ENCODE data around the gene AGTRAP.

The AGTRAP gene

DNA sequence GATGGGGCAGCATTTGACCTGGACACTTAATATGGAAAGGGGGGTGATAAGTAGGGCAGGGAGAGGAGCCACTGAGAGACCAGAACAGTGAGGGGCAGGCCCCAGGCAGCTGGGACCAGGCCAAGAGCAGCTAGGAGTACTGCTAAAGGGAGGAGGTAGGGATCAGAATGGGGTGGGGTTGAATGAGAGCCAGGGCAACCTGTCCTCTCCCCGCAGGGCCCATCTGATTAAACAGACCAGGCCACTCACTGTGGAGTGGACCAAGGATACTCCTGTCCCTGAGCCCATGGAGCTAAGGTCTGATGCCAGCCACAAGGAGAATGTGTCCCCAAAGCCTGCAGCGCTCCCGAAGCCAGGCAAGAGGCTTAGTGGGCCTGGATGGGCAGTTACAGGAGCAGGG, 28.2 kb downstream of the AGTRAP start:
- no peak for DNase-seq (ENCODE audit: low read depth)

DNA sequence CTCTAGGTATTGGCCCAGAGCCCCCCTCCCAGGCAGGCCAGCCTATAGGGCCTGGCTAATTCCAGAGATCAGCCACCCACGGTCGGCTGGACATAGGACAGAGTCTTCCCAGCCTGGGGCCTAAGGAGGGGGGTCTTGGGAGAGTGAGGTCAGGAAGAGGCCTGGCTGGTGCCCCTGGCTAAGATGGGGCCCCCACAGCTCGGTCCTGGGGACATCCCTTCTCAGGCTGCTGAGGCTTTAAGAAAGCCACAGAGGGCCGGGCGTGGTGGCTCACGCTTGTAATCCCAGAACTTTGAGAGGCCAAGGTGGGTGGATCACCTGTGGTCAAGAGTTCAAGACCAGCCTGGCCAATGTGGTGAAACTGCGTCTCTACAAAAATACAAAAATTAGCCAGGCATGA, 28.6 kb downstream of the AGTRAP start:
- no peak for DNase-seq (ENCODE audit: low read depth)

DNA sequence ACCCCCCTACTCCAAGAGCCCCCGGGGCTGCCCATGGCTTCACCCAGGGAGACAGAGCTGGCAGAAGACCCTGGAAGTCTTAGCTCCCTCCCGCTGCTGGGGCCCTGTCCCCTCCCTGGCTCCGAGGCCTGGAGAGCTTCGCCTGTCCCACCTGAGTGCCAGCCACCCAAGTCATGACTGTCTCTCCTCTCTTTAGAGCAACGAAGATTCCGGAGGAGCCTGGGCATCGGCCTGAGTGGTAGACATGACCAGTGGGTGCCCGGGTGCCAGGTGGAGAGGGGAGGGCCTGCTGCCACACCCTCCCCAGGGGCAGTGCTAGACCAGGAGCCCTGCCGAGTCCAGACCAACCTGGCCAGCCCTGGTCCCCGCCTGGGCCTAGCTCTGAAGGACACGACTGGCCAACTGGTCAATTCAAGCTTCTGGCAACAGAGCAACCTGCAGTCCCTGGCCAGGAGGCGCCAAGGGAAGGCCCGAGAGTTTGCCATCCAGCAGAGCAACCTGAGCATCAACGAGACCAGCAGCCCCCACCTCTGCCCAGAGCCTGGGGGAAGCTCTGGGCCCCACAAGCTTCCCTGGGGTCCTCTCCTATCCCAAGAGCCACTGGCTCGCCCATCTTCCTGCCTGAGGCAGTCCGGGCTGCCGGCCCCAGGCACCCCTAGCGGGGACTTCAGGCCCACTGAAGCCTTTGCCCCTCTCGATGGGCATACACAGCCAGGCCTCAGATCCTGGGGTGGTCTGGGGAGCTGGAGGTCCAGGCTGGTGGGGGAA, 29.9 kb downstream of the AGTRAP start:
- DNase-seq (ENCODE audit: low read depth): no peak

- no peak for DNase-seq (ENCODE audit: low read depth)
Observed at GRCh38 chr1:11766429-11766776, 30.5 kb downstream of the AGTRAP start.

GRCh38 chr1:11767922-11768704, 32.2 kb downstream of the AGTRAP start:
- no peak for DNase-seq (ENCODE audit: low read depth)

- no peak for DNase-seq (ENCODE audit: low read depth)
Observed at GRCh38 chr1:11768821-11769220, 32.9 kb downstream of the AGTRAP start.

GRCh38 chr1:11769274-11769673, 33.3 kb downstream of the AGTRAP start:
- DNase-seq (ENCODE audit: low read depth): no peak

GRCh38 chr1:11770011-11770410, 34.1 kb downstream of the AGTRAP start:
- DNase-seq (ENCODE audit: low read depth): no peak

- DNase-seq (ENCODE audit: low read depth): no peak
Observed at GRCh38 chr1:11771481-11772043, 35.6 kb downstream of the AGTRAP start.

GRCh38 chr1:11772458-11772857, 36.5 kb downstream of the AGTRAP start:
- DNase-seq (ENCODE audit: low read depth): no peak

DNA sequence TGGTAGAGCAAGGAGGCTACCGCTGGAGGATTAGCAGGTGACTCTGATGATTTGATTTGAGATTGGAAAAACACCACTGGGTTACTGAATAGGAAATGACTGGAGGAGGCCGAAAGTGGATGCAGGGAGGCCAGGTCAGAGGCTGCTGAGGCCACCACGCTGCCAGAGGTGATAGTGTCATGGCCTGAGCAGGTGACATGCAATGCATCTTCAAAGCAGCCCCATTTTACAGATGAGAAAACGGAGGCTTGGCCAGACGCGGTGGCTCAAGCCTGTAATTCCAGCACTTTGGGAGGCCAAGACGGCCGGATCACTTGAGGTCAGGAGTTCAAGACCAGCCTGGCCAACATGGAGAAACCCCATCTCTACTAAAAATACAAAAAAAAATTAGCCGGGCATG, 38.8 kb downstream of the AGTRAP start:
- no peak for DNase-seq (ENCODE audit: low read depth)

GRCh38 chr1:11777658-11778322, 41.9 kb downstream of the AGTRAP start:
- DNase-seq (ENCODE audit: low read depth): no peak

GRCh38 chr1:11778336-11778735, 42.4 kb downstream of the AGTRAP start:
- no peak for DNase-seq (ENCODE audit: low read depth)

DNA sequence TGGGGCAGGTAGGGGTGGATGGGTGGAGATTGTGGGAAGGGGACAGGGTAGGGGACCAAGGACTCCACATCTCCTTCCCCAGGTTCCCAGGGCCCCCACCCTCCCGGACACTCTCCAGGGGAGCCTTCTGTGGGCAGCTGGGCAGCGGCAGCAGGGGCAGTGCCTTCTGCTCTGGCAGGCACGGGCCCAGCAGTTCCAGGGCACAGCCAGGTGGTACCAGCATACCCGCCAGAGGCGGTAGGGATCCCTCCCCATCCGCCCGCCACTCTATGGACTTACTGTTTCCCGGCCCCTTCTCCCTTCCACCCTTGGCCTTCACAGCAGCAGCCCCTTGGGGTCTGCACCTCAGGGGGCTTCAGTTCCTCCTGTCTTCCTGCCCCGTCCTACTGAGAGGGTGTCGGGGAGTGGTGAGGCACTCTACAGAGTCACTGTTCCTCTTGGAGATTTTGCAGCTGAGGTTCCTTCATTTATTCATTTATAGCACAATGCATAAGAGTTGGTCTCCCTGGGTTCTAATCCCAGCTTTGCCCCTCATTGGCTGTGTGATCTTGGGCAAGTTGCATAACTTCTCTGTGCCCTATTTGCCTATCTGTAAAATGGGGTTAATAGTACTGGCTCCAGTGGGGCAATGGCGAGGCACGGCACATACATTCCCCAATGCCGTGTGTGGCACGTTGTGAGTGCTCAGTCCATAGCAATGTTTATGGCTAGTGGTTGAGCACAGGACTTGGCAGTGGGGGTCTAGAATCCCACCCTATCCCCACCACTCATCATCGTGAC, 43.1 kb downstream of the AGTRAP start:
- DNase-seq (ENCODE audit: low read depth): no peak

GRCh38 chr1:11779715-11780379, 43.9 kb downstream of the AGTRAP start:
- no peak for DNase-seq (ENCODE audit: low read depth)

DNA sequence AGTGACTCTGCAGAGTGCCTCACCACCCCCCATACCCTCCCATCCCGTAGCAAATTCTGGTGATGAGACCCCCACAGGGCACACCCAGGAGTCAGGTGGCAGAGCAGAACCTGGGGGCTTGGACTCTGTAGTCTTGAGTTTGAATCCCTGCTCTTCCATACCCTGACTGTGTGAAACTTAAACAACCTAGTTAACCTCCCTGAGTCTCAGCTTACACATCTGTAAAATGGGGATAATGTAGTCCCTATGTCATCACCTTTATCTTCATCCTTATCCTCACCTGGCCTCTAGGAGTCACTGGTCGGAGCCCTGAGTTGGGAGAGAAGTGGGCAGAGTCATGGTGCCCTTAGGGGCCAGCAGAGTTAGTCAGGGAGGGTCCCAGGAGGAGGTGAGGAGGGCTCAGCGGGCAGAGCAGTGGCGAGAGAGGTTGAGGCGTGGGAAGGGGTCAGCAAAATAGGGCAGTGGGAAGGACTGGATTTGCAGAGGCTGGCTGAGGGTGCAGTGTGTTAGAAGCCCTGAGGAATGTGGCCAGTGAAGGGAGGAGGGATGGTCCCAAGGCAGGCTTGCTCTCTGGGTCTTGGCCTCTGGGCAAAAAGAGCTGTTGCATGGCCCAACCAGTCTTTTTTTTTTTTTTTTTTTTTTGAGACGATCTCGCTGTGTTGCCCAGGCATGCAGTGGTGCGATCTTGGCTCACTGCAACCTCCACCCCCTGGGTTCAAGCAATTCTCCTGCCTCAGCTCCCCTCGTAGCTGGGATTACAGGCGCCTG, 44.6 kb downstream of the AGTRAP start:
- no peak for DNase-seq (ENCODE audit: low read depth)

DNA sequence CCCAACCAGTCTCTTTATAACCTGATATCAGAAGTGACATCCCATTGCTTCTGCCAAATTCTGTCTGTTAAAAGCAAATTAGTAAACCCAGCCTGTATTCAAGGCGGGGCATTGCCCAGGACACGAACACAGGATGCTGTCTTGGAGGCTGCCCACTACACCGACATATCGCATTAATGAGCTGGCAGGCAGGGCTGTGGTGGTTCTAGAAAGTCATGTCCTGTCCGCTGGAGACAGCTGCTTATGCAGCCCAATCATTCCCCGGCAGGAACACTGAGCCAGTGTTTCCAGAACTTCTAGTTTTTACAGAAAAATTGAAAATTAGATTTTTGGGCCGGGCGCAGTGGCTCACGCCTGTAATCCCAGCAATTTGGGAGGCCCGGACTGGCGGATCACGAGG, 45.4 kb downstream of the AGTRAP start:
- DNase-seq (ENCODE audit: low read depth): no peak

GRCh38 chr1:11782127-11782708, 46.3 kb downstream of the AGTRAP start:
- DNase-seq (ENCODE audit: low read depth): no peak

DNA sequence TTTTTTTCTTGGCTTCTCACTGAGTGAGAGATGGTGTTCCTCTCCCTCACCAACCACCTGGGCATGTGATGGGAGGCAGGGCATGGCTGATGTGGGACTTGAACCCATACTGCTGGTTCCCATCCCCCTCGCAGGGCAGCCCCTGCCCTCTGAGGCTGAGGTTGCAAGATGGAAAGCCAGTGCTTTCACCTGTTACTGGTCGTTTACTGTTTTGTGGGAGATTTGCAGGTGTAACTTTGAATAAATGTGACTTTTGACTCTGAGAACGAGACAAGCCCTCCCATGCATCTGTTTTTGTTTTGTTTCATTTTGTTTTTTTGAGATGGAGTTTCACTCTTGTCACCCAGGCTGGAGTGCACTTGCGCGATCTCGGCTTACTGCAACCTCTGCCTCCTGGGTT, 47.6 kb downstream of the AGTRAP start:
- DNase-seq (ENCODE audit: low read depth): no peak

GRCh38 chr1:11784256-11784992, 48.5 kb downstream of the AGTRAP start:
- DNase-seq (ENCODE audit: low read depth): no peak
